ENCODE results near the gene CACNA1B.

- no peak for TF ChIP-seq CTCF (conservative IDR thresholded peaks at IDR 0.05; ENCODE audit: low read depth, low read length)
- TF ChIP-seq EZH2 (IDR thresholded peaks at IDR 0.05; ENCODE audit: borderline replicate concordance, low read depth, low read length, poor library complexity, severe bottlenecking) = no peak
These were observed 205.5 kb downstream of the CACNA1B start for GRCh38 chr9:138082918-138083636.
